ENCODE data around the gene MGAT1. TPM values are rescaled to one million over a fixed set of nuclear protein-coding genes. Genes with fewer than 3 reads are reported as not detected.

MGAT1 gene
- total RNA-seq, 1 experiment from 2014 or later, result 93.6 TPM

DNA sequence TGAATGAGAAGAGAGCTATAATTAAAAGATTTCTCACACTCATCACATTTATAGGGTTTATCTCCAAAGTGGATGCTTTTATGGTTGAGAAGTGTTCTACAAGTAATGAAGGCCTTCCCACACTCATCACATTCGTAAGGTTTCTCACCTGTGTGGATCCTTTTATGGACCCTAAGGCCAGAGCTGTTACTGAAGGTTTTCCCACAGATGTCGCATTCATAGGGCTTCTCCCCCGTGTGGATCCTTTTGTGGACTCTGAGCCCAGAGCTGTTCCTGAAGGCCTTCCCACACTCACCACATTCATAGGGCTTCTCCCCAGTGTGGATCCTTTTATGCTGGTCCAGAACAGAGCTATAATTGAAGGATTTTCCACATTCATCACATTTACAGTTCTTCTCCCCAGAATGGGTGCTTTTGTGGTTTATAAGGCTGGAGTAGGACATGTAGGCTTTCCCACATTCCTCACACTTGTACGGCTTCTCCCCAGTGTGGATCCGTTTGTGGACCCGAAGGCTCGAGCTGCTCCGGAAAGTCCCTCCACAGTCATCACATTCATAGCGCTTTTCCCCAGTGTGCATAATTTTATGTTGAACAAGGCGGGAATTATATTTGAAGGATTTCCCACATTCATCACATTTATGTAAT is 48.0 kb upstream of the MGAT1 start (continued):
- TF ChIP-seq, protein P1, sequence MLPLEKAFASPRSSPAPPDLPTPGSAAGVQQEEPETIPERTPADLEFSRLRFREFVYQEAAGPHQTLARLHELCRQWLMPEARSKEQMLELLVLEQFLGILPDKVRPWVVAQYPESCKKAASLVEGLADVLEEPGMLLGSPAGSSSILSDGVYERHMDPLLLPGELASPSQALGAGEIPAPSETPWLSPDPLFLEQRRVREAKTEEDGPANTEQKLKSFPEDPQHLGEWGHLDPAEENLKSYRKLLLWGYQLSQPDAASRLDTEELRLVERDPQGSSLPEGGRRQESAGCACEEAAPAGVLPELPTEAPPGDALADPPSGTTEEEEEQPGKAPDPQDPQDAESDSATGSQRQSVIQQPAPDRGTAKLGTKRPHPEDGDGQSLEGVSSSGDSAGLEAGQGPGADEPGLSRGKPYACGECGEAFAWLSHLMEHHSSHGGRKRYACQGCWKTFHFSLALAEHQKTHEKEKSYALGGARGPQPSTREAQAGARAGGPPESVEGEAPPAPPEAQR (CRISPR knock-in tag; IDR thresholded peaks at IDR 0.05), result no peak
- TF ChIP-seq, protein P2, sequence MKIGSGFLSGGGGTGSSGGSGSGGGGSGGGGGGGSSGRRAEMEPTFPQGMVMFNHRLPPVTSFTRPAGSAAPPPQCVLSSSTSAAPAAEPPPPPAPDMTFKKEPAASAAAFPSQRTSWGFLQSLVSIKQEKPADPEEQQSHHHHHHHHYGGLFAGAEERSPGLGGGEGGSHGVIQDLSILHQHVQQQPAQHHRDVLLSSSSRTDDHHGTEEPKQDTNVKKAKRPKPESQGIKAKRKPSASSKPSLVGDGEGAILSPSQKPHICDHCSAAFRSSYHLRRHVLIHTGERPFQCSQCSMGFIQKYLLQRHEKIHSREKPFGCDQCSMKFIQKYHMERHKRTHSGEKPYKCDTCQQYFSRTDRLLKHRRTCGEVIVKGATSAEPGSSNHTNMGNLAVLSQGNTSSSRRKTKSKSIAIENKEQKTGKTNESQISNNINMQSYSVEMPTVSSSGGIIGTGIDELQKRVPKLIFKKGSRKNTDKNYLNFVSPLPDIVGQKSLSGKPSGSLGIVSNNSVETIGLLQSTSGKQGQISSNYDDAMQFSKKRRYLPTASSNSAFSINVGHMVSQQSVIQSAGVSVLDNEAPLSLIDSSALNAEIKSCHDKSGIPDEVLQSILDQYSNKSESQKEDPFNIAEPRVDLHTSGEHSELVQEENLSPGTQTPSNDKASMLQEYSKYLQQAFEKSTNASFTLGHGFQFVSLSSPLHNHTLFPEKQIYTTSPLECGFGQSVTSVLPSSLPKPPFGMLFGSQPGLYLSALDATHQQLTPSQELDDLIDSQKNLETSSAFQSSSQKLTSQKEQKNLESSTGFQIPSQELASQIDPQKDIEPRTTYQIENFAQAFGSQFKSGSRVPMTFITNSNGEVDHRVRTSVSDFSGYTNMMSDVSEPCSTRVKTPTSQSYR (CRISPR knock-in tag; IDR thresholded peaks at IDR 0.05), result no peak
- TF ChIP-seq CREB1 (CRISPR knock-in tag; IDR thresholded peaks at IDR 0.05), result no peak
- TF ChIP-seq, protein P3, sequence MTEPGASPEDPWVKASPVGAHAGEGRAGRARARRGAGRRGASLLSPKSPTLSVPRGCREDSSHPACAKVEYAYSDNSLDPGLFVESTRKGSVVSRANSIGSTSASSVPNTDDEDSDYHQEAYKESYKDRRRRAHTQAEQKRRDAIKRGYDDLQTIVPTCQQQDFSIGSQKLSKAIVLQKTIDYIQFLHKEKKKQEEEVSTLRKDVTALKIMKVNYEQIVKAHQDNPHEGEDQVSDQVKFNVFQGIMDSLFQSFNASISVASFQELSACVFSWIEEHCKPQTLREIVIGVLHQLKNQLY (CRISPR knock-in tag; IDR thresholded peaks at IDR 0.05), result no peak
- TF ChIP-seq IRF2 (CRISPR knock-in tag; IDR thresholded peaks at IDR 0.05; ENCODE audit: borderline replicate concordance, low read depth), result no peak
- TF ChIP-seq HMGA2 (CRISPR knock-in tag; IDR thresholded peaks at IDR 0.05), result no peak
- TF ChIP-seq OVOL2 (CRISPR knock-in tag; IDR thresholded peaks at IDR 0.05; ENCODE audit: borderline replicate concordance), result no peak
- no peak for TF ChIP-seq SOX15 (CRISPR knock-in tag; IDR thresholded peaks at IDR 0.05)
- TF ChIP-seq, protein P4, sequence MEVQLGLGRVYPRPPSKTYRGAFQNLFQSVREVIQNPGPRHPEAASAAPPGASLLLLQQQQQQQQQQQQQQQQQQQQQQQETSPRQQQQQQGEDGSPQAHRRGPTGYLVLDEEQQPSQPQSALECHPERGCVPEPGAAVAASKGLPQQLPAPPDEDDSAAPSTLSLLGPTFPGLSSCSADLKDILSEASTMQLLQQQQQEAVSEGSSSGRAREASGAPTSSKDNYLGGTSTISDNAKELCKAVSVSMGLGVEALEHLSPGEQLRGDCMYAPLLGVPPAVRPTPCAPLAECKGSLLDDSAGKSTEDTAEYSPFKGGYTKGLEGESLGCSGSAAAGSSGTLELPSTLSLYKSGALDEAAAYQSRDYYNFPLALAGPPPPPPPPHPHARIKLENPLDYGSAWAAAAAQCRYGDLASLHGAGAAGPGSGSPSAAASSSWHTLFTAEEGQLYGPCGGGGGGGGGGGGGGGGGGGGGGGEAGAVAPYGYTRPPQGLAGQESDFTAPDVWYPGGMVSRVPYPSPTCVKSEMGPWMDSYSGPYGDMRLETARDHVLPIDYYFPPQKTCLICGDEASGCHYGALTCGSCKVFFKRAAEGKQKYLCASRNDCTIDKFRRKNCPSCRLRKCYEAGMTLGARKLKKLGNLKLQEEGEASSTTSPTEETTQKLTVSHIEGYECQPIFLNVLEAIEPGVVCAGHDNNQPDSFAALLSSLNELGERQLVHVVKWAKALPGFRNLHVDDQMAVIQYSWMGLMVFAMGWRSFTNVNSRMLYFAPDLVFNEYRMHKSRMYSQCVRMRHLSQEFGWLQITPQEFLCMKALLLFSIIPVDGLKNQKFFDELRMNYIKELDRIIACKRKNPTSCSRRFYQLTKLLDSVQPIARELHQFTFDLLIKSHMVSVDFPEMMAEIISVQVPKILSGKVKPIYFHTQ (CRISPR knock-in tag; IDR thresholded peaks at IDR 0.05), result no peak
- TF ChIP-seq, protein P5, sequence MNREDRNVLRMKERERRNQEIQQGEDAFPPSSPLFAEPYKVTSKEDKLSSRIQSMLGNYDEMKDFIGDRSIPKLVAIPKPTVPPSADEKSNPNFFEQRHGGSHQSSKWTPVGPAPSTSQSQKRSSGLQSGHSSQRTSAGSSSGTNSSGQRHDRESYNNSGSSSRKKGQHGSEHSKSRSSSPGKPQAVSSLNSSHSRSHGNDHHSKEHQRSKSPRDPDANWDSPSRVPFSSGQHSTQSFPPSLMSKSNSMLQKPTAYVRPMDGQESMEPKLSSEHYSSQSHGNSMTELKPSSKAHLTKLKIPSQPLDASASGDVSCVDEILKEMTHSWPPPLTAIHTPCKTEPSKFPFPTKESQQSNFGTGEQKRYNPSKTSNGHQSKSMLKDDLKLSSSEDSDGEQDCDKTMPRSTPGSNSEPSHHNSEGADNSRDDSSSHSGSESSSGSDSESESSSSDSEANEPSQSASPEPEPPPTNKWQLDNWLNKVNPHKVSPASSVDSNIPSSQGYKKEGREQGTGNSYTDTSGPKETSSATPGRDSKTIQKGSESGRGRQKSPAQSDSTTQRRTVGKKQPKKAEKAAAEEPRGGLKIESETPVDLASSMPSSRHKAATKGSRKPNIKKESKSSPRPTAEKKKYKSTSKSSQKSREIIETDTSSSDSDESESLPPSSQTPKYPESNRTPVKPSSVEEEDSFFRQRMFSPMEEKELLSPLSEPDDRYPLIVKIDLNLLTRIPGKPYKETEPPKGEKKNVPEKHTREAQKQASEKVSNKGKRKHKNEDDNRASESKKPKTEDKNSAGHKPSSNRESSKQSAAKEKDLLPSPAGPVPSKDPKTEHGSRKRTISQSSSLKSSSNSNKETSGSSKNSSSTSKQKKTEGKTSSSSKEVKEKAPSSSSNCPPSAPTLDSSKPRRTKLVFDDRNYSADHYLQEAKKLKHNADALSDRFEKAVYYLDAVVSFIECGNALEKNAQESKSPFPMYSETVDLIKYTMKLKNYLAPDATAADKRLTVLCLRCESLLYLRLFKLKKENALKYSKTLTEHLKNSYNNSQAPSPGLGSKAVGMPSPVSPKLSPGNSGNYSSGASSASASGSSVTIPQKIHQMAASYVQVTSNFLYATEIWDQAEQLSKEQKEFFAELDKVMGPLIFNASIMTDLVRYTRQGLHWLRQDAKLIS (CRISPR knock-in tag; IDR thresholded peaks at IDR 0.05; ENCODE audit: borderline replicate concordance), result no peak
- TF ChIP-seq SP1 (CRISPR knock-in tag; conservative IDR thresholded peaks at IDR 0.05), result no peak
- no peak for TF ChIP-seq NFYB (CRISPR knock-in tag; conservative IDR thresholded peaks at IDR 0.05; ENCODE audit: low read depth)
- TF ChIP-seq, protein P6, sequence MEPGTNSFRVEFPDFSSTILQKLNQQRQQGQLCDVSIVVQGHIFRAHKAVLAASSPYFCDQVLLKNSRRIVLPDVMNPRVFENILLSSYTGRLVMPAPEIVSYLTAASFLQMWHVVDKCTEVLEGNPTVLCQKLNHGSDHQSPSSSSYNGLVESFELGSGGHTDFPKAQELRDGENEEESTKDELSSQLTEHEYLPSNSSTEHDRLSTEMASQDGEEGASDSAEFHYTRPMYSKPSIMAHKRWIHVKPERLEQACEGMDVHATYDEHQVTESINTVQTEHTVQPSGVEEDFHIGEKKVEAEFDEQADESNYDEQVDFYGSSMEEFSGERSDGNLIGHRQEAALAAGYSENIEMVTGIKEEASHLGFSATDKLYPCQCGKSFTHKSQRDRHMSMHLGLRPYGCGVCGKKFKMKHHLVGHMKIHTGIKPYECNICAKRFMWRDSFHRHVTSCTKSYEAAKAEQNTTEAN (CRISPR knock-in tag; IDR thresholded peaks at IDR 0.05), result no peak
- no peak for TF ChIP-seq NR2C2 (CRISPR knock-in tag; IDR thresholded peaks at IDR 0.05)
